ENCODE data around the gene FGL2. TPM values are rescaled to one million over a fixed set of nuclear protein-coding genes. Genes with fewer than 3 reads are reported as not detected.
"Not testable (repeated sequence)": the region's sequence is repeated elsewhere in the genome, so short reads cannot be mapped to it uniquely, and the experiment has no call there.

Gene FGL2, protein sequence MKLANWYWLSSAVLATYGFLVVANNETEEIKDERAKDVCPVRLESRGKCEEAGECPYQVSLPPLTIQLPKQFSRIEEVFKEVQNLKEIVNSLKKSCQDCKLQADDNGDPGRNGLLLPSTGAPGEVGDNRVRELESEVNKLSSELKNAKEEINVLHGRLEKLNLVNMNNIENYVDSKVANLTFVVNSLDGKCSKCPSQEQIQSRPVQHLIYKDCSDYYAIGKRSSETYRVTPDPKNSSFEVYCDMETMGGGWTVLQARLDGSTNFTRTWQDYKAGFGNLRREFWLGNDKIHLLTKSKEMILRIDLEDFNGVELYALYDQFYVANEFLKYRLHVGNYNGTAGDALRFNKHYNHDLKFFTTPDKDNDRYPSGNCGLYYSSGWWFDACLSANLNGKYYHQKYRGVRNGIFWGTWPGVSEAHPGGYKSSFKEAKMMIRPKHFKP
- not detected in 2 replicates for total RNA-seq (2014; rRNA removed; shearing (Covaris generic))

GRCh38 chr7:77199013-77199966, at the start of gene FGL2:
FGL2 (minus strand) TSS chr7:77199819; CDS start chr7:77199793, 26 bp downstream.
- no peak for DNase-seq (ENCODE audit: low spot score)

DNA sequence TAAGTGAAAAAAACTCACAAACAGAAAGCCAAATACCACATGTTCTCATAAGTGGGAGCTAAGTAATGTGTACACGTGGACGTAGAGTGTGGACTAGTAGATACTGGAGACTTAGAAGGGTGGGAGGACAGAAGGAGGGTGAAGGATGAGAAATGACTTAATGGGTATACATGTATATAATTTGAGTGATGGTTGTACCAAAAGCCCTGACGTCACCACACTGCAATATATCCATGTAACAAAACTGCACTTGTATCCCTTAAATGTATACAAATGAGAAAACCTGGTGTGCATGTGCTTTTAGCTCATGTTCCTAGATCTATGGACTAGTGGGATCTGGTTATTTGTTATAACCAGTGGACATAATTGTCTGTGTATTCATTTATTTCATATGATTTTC, 48.5 kb upstream of the FGL2 start:
- no peak for DNase-seq (ENCODE audit: low spot score)

- DNase-seq (ENCODE audit: low spot score) = peak; percentile 75
These were observed 47.7 kb upstream of the FGL2 start for GRCh38 chr7:77247206-77247850.

DNA sequence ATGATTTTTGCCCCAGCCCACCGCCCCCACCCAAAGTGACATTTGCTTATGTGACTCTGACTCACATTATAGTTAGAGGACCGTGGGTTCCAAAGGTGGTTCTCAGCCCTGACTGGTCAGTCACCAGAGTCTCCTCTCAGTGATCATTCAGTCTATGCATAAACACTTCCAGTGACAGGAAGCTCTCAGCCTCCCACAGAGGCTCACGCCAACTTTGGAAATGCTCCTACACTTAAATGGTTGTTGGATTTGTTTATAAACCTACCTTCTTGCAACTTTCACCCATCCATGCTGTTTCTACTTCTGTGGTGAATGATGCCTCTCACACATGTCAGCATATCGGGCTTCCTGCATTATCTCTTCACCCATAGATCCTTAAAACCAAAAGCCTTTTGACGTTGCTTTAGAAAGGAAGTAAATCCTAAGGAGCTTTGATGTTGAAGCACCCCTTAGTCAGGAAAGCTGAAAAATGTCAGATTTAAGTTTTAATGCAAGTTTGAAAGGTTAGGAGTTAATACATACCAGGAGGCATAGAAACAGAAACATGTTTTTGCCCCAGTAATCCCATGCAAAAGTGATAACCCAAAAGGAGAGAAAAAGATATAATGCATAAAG, 46.5 kb upstream of the FGL2 start:
- DNase-seq (ENCODE audit: low spot score) = no peak

DNA sequence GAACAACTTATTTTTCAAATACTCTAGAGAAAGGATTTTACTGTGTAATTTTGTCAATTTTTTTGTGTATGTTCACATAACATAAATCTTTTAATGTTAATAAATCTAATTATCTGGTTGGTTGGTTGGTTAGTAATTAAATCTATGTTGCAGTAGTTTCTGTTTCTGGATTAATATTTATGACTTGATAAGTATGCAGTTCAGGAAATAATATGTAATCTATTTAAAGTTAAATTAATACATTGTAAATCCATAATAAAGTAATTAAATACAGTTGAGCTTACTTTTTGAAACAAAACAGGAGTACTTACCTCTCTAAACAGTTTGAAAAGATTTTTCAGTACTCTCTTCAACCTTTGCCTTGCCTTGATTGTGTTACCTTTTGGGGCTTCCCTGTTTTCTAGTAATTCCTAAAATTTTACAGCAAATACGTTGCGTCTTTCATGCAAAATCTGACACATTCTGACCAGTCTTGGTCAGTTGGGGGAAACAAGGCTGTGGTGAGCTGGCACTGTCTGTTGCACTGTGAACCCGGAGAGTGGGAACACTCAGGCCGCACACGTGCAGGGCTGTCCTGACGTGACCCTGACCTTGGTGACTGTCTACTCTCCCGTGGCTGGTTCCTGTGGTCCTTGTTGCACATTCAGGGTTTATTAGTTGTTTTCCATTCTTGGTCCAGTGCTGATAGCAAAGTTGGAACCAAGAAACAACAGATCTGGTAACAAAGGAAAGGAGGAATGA, 45.6 kb upstream of the FGL2 start:
- DNase-seq (ENCODE audit: low spot score) = no peak

GRCh38 chr7:77244222-77244934, 44.8 kb upstream of the FGL2 start:
- no peak for DNase-seq (ENCODE audit: low spot score)

DNA sequence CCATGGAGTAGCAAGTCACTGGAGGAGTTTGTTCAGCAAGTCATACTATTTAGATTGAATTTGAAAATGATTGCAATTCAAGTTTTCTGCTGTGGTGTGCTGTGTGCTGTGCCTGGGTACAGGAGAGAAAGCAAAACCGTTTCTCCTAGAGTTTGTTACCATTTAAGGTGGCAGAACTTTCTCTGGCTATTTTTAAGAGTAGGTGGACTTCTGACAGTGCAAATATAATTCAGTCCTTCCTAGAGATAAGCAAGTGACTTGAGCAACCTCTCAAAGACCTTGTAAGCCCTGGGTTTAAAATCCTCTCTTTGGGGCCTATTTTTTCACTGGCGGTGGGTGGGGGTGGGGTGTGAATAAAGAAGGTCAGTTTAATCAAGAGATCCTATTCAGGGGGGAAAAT, 42.9 kb upstream of the FGL2 start:
- DNase-seq (ENCODE audit: low spot score) = no peak

GRCh38 chr7:77242068-77242467, 42.4 kb upstream of the FGL2 start:
- no peak for DNase-seq (ENCODE audit: low spot score)

- no peak for DNase-seq (ENCODE audit: low spot score)
These were observed 39.9 kb upstream of the FGL2 start for GRCh38 chr7:77239471-77239870.

DNA sequence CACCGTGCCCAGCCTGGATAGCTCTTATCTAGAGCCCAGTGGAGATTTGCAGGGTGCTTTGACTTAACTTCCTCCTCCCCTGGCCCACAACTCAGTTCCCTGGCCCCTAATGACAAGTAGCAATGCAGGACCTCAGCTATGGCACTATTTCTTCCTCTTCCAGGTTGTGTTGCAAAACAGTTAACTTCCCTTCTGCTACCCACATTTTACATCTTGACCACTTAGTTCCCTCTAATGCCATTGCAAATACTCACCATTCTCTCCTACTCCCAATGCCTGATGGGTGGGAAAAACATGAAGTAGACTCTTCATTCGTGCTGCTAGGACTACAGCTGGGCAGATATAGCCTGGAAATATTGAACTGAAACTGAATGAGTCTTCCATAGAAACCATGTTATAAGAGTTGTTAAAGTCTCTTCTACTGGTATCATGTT, 39.1 kb upstream of the FGL2 start:
- DNase-seq (ENCODE audit: low spot score) = no peak

DNA sequence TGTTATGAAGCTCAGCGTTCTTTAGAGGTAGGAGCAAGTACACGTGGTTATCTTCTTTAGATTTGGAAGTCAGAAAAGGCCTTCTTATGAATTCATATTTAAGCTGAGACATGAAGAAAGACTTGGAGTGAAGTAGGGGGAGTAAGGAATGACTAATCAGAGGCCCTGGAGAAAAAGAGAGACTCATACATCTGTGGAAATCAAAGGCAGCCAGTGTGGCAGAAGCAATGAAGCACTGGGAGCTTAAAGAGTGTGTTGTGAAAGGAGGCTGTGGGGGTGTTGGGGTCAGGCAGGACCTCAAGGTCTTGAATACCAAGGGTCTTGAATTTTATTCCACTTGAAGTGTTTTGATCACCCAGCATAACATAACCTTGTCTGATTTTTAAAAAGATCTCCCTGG, 35.7 kb upstream of the FGL2 start:
- no peak for DNase-seq (ENCODE audit: low spot score)

GRCh38 chr7:77232467-77232866, 32.8 kb upstream of the FGL2 start:
- DNase-seq (ENCODE audit: low spot score) = no peak

GRCh38 chr7:77228795-77229194, 29.2 kb upstream of the FGL2 start:
- DNase-seq (ENCODE audit: low spot score) = not testable (repeated sequence)

GRCh38 chr7:77226357-77226839, 26.8 kb upstream of the FGL2 start:
- DNase-seq (ENCODE audit: low spot score) = no peak

GRCh38 chr7:77223261-77223660, 23.6 kb upstream of the FGL2 start:
- no peak for DNase-seq (ENCODE audit: low spot score)

DNA sequence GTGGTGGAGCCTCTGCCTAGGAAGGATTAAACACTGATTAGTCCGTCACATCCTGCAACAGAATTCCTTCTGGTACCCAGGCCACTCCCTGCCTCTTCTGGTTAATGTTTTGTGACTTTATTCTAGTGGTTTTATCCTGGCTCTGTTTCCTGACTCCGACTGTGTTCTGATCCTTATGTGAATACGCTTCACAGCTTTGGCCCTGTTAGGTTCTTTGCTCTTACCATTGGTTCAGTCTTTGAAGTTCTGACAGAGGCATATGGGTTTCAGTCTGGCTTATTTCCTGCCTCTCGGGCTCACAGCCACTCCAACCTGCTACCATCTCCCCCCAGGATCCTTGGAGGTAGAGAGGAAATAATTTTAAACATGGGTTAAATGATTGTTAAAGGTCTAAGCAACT, 23.2 kb upstream of the FGL2 start:
- no peak for DNase-seq (ENCODE audit: low spot score)

DNA sequence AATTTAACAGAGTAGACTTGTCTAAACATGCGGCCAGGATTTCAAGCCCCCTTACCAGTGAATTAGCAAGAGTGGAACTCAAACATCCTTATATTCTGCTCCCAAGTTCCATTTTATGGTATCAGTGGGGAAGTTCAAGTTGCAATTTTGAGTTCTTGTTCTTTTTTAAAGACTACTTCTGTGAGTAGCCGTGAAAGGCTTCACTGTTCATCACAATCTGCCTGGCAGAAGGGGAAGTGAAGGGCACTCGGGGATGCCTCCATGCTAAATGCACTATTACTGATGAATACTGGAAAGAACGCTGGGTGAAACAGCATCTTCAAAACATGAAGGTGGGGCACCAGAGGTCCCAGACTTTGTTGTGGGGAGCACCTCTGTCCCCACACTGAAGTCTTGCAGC, 22.4 kb upstream of the FGL2 start:
- DNase-seq (ENCODE audit: low spot score) = no peak

DNA sequence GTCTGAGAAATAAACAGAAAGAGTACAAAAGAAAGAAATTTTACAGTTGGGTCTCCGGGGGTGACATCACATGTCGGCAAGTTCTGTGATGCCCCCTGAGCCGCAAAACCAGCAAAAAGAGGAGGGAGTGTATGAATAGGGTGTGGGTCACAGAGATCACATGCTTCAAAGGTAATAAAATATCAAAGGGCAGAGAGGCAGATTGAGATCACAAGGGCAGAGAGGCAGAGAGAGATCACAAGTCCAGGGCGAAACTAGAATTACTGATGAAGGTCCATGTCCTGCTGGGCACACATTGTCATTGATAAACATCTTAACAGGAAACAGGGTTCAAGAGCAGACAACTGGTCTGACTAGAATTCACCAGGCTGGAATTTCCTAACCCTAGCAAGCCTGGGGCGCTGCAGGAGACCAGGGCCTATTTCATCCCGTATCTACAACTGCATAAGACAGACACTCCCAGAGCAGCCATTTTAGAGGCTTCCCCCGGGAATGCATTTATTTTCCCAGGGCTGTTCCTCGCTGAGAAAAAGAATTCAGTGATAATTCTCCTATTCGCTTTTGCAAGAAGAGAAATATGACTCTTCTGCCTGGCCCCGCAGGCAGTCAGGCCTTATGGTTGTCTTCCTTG, 20.2 kb upstream of the FGL2 start:
- DNase-seq (ENCODE audit: low spot score) = not testable (repeated sequence)

- no peak for DNase-seq (ENCODE audit: low spot score)
These were observed 18.0 kb upstream of the FGL2 start for GRCh38 chr7:77217474-77218185.
